Panc1 (cell line): ENCODE results near the gene TBXAS1. TPM values are rescaled to one million over a fixed set of nuclear protein-coding genes. Genes with fewer than 3 reads are reported as not detected.

Source experiments
- ATAC-seq: fragments of 200-7000 bp; cut with Tn5 transposase; 2 replicates; pipeline ENCODE4 v1.9.1; 2020; ENCODE audit warnings: mild to moderate bottlenecking, moderate library complexity
- BruUV-seq: library from RNA; stranded (reverse); fragments of 400-500 nt; replicated peaks from 2 replicates; lab custom pipeline; 2021; lab: Mats Ljungman, UMichigan
- CTCF ChIA-PET: fragments of 300-600 bp; sonication (Branson Sonifier 250); formaldehyde crosslinking; loops from one replicate; lab custom pipeline; 2022; ENCODE audit warnings: antibody characterized with exemption; lab: Charles Lee
- POLR2A ChIA-PET: fragments of 300-600 bp; sonication (Branson Sonifier 250); formaldehyde crosslinking; loops from one replicate; lab custom pipeline; 2022; ENCODE audit warnings: antibody characterized with exemption; lab: Charles Lee
- DNase-seq: peaks from one replicate; pipeline ENCODE4 v3.0.0-alpha.2; 2010; ENCODE audit warnings: low read depth, low spot score
- H3K27ac ChIP-seq: 2 replicates; pipeline ENCODE4 v1.5.1; 2011; ENCODE audit warnings: mild to moderate bottlenecking, low read length, inconsistent platforms
- H3K27me3 ChIP-seq: fragments of 200-500 bp; sonication (Bioruptor generic); 2 replicates; pipeline ENCODE4 v1.6.0; 2014; ENCODE audit warnings: low read length, inconsistent platforms; ENCODE audit not compliant: control insufficient read depth, insufficient read depth
- H3K36me3 ChIP-seq: fragments of 200-500 bp; sonication (Bioruptor generic); 2 replicates; pipeline ENCODE4 v1.5.1; 2014; ENCODE audit warnings: inconsistent platforms, mild to moderate bottlenecking, low read length, moderate library complexity; ENCODE audit not compliant: control insufficient read depth, insufficient read depth
- H3K4me1 ChIP-seq: 2 replicates; pipeline ENCODE4 v1.5.1; 2011; ENCODE audit warnings: inconsistent platforms, mild to moderate bottlenecking, low read length, moderate library complexity; ENCODE audit not compliant: control insufficient read depth, insufficient read depth
- H3K4me3 ChIP-seq, 2 experiments: 2 replicates each; pipeline ENCODE4 v1.5.1; 2011 to 2012; ENCODE audit warnings: low read depth in 2 of 2, low read length in 2 of 2, mild to moderate bottlenecking in 2 of 2, inconsistent platforms in 1 of 2, moderate library complexity in 1 of 2
- H3K9me3 ChIP-seq: fragments of 200-500 bp; sonication (Bioruptor generic); 2 replicates; pipeline ENCODE4 v1.5.1; 2014; ENCODE audit warnings: low read depth, mild to moderate bottlenecking, inconsistent platforms, low read length, moderate library complexity; ENCODE audit not compliant: control insufficient read depth, insufficient read depth
- CTCF ChIP-seq: fragments of 450-650 bp; IDR thresholded peaks from 2 replicates; pipeline ENCODE4 v1.5.1; 2017; ENCODE audit warnings: mild to moderate bottlenecking
- POLR2AphosphoS5 ChIP-seq: IDR thresholded peaks from 2 replicates; pipeline ENCODE4 v1.6.1; 2012; ENCODE audit warnings: mild to moderate bottlenecking, low read depth, low read length, moderate library complexity
- REST ChIP-seq, 2 experiments: IDR thresholded peaks; 2 replicates each; pipeline ENCODE4 v1.6.1; 2011 to 2012; ENCODE audit warnings: low read depth in 2 of 2, control low read depth in 1 of 2, low read length in 1 of 2, mild to moderate bottlenecking in 1 of 2, moderate library complexity in 1 of 2; ENCODE audit not compliant: insufficient read depth in 1 of 2
- SIN3A ChIP-seq: IDR thresholded peaks from 2 replicates; pipeline ENCODE4 v1.6.1; 2012; ENCODE audit warnings: low read depth, mild to moderate bottlenecking, low read length, moderate library complexity, borderline replicate concordance; ENCODE audit not compliant: insufficient read depth
- TCF7L2 ChIP-seq: IDR thresholded peaks from 2 replicates; pipeline ENCODE4 v1.6.1; 2011; ENCODE audit warnings: mild to moderate bottlenecking, low read depth, low read length, inconsistent platforms
- in situ Hi-C: cut with HindIII; loops from 2 replicates; pipeline ENCODE4 v1.10.0; 2016; ENCODE audit warnings: low sequenced_read_pairs, low pct_unique_long_range_greater_than_20kb
- intact Hi-C: fragments of 100-400 bp; cut with micrococcal nuclease; formaldehyde crosslinking; loops from one replicate; pipeline ENCODE4 v1.10.0; 2022; ENCODE audit not compliant: unreplicated experiment
- total RNA-seq: library from RNA; stranded (reverse); gene quantifications from one replicate; pipeline ENCODE4 v1.2.1, GENCODE V29; 2021; ENCODE audit not compliant: unreplicated experiment

TBXAS1 gene
- total RNA-seq, 1 experiment from 2014 or later, result 4.4 TPM

- no peak for DNase-seq
- no TSS peak for BruUV-seq
- ChIA-PET CTCF (no interaction called here), POLR2A (no interaction called here)
- H3K4me3 ChIP-seq, result no peak overlapping the region
- H3K27me3 ChIP-seq, result no peaks in the 10 kb centered on the region
- H3K36me3 ChIP-seq, result no peaks in the 10 kb centered on the region
- ATAC-seq, result no peak
- H3K9me3 ChIP-seq, result no peaks in the 10 kb centered on the region
- H3K4me1 ChIP-seq, result no peaks in the 10 kb centered on the region
- TF ChIP-seq CTCF (no peak), POLR2AphosphoS5 (no peak), SIN3A (no peak), TCF7L2 (no peak), REST (IDR thresholded peaks at IDR 0.05; ENCODE audit: insufficient read depth in 1 of 2, low read depth in 2 of 2, low read length in 1 of 2) (no peak)
- intact Hi-C loops (no loop called here), in situ Hi-C loops (no loop called here)
- no peak overlapping the region for H3K27ac ChIP-seq
These were observed 161.7 kb downstream of the TBXAS1 start for GRCh38 chr7:139990571-139991268.

DNA sequence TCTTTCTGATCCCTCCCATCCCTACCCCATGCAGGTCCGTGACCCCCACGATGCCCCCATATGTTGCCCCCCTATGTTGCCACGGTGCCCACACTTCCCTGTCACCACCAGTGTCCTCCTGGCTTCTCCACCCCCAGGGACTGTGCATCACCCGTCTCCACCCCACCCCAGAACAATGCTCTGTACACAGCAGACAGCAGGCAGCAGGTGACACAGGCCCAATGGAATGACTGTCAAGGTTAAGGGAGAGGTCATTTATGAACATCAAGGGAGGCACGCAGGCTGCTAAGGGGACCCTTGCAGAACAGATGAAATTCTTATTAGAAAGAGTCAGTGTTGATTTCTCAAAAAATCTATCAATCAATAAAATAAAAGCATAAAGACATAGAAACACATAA is 162.2 kb downstream of the TBXAS1 start:
- POLR2A ChIA-PET, result no interaction called here
- DNase-seq, result no peak
- H3K36me3 ChIP-seq, result no peaks in the 10 kb centered on the region
- in situ Hi-C loops (no loop called here), intact Hi-C loops (no loop called here)
- H3K4me1 ChIP-seq, result no peaks in the 10 kb centered on the region
- CTCF ChIA-PET, result no interaction called here
- H3K9me3 ChIP-seq, result no peaks in the 10 kb centered on the region
- BruUV-seq, result no TSS peak
- no peak overlapping the region for H3K27ac ChIP-seq
- H3K27me3 ChIP-seq, result no peaks in the 10 kb centered on the region
- ATAC-seq, result no peak
- TF ChIP-seq POLR2AphosphoS5 (no peak), CTCF (no peak)
- no peak overlapping the region for H3K4me3 ChIP-seq
